Ovary (tissue), 9 donors: Measurements from ENCODE around the gene NBEA. TPM values are rescaled to one million over a fixed set of nuclear protein-coding genes. Genes with fewer than 3 reads are reported as not detected.

Experiments used
- DNase-seq, 5 donors: peaks; one replicate each; pipeline ENCODE4 v3.0.0-alpha.2; 2019 to 2020
- H3K27ac ChIP-seq, 2 donors: fragments of 200-600 bp; one replicate each; pipeline versions ENCODE4 v1.5.1 to v1.8.0; 2019 to 2022
- H3K27me3 ChIP-seq: fragments of 200-600 bp; one replicate; pipeline ENCODE4 v1.8.0; 2022
- H3K36me3 ChIP-seq: fragments of 200-600 bp; sonication (generic); one replicate; pipeline ENCODE4 v1.5.1; 2019
- H3K4me1 ChIP-seq: one replicate; pipeline ENCODE4 v1.8.1; 2013; ENCODE audit warnings: mild to moderate bottlenecking, moderate library complexity; ENCODE audit not compliant: insufficient read depth
- H3K4me3 ChIP-seq: fragments of 200-600 bp; sonication (generic); one replicate; pipeline ENCODE4 v1.5.1; 2017
- H3K9me3 ChIP-seq, 2 donors: fragments of 200-600 bp in 1 of 2; sonication (generic) in 1 of 2; one replicate each; pipeline versions ENCODE4 v1.5.1 to v1.8.1; 2013 to 2019; ENCODE audit warnings: mild to moderate bottlenecking in 1 of 2, moderate library complexity in 1 of 2
- CTCF ChIP-seq, 3 donors: fragments of 450-650 bp in 2 of 3; fragments of 200-600 bp in 1 of 3; IDR thresholded peaks; one replicate each; pipeline versions ENCODE4 v1.5.1 to v1.8.0; 2016 to 2022; ENCODE audit warnings: antibody characterized with exemption in 3 of 3, mild to moderate bottlenecking in 1 of 3
- EP300 ChIP-seq: sonication (generic); formaldehyde crosslinking; IDR thresholded peaks from one replicate; pipeline ENCODE4 v1.6.1; 2017; ENCODE audit warnings: antibody characterized with exemption
- POLR2A ChIP-seq: fragments of 450-650 bp; IDR thresholded peaks from one replicate; pipeline ENCODE4 v1.6.1; 2017; ENCODE audit warnings: antibody characterized with exemption, mild to moderate bottlenecking, moderate library complexity
- WGBS, 3 donors: extraction: QIAGEN DNeasy Blood & Tissue Kit in 1 of 3; methylation state at CpG; one replicate each; pipeline versions ENCODE4 v1.1.5 to v1.1.7; 2013 to 2017; 5-methylcytosine and 5-hydroxymethylcytosine counted together
- intact Hi-C, 4 donors: fragments of 100-400 bp; cut with DNase I; formaldehyde crosslinking; loops; one replicate each; pipeline versions ENCODE4 v1.11.0 to v1.15.1; 2022 to 2023
- polyA plus RNA-seq, 2 donors: library from polyadenylated mRNA; stranded (reverse); fragments of 200-250 nt in 1 of 2; fragments of 350-450 nt in 1 of 2; fragmentation: Illumina TruSeq in 1 of 2; extraction: RNeasy Lipid Tissue Mini Kit (QIAGEN cat#74804) in 1 of 2; gene quantifications; one replicate each; pipeline ENCODE4 v1.2.3, GENCODE V29; 2013 to 2014
- total RNA-seq, 7 donors: library from RNA; depleted of rRNA in 2 of 7; stranded (reverse); fragments of >200 nt in 2 of 7; fragmentation: NEBNext Ultra II Directional in 3 of 7; extraction: Animal tissue kit (Norgen Biotek cat#: 25700) in 3 of 7; gene quantifications; one replicate each; pipeline versions ENCODE4 v1.1.0 to v1.2.4, GENCODE V29; 2016 to 2023
- donor health status: DM: no; HTN: no; CAD: no; lungs with moderate emphysema.
- donor health status: DM: no; HTN: no; CAD: no.
- donor health status: Bipolar disorder and iron deficiency.
- donor health status: DM: yes; HTN: yes; CAD: no.
- donor health status: DM: no; HTN: no; CAD: no.
- donor health status: DM: yes; HTN: yes; CAD: no.

NBEA gene
- total and polyA plus RNA-seq, 9 donors: 5.8 to 18.9 (median 16.0) TPM

- no peak for DNase-seq
- no peaks in the 10 kb centered on the region for H3K27me3 ChIP-seq
- H3K27ac ChIP-seq: no peak overlapping the region
- 59 to 62% (median 62%) methylated on average over 2 of the region's 2 CpGs for WGBS, 3 donors
- H3K9me3 ChIP-seq: no peaks in the 10 kb centered on the region
- intact Hi-C loops: no loop called here
- H3K4me1 ChIP-seq: no peaks in the 10 kb centered on the region
- no peaks in the 10 kb centered on the region for H3K36me3 ChIP-seq
- TF ChIP-seq CTCF (IDR thresholded peaks at IDR 0.05) (no peak), POLR2A (no peak)
- no peak overlapping the region for H3K4me3 ChIP-seq
Observed at GRCh38 chr13:34900288-34900739, 41.8 kb upstream of the NBEA start.

GRCh38 chr13:34901572-34901971 is 40.5 kb upstream of the NBEA start:
- no peaks in the 10 kb centered on the region for H3K9me3 ChIP-seq
- 71 to 75% (median 71%) methylated on average over 5 of the region's 5 CpGs for WGBS, 3 donors
- DNase-seq: no peak
- no peak overlapping the region for H3K4me3 ChIP-seq
- no peak overlapping the region for H3K27ac ChIP-seq
- TF ChIP-seq EP300 (no peak), CTCF (IDR thresholded peaks at IDR 0.05) (no peak), POLR2A (no peak)
- H3K4me1 ChIP-seq: no peaks in the 10 kb centered on the region
- intact Hi-C loops: no loop called here
- no peaks in the 10 kb centered on the region for H3K36me3 ChIP-seq
- H3K27me3 ChIP-seq: no peaks in the 10 kb centered on the region

GRCh38 chr13:34911159-34911558 is 30.9 kb upstream of the NBEA start:
- Histone ChIP-seq H3K36me3 (no peaks in the 10 kb centered on the region), H3K4me3 (no peak overlapping the region), H3K27ac (no peak overlapping the region), H3K4me1 (no peaks in the 10 kb centered on the region), H3K9me3 (no peaks in the 10 kb centered on the region), H3K27me3 (no peaks in the 10 kb centered on the region)
- 66 to 72% (median 66%) methylated on average over 2 of the region's 2 CpGs for WGBS, 3 donors
- intact Hi-C loops: loop anchor here in 1 of 4 donors (10.0 kb wide), 1 partner anchor 1156 kb away; no protein-coding TSS in a partner anchor
- TF ChIP-seq EP300: no peak
- no peak for TF ChIP-seq POLR2A
- TF ChIP-seq CTCF (IDR thresholded peaks at IDR 0.05): no peak
- DNase-seq: no peak

- Histone ChIP-seq H3K27me3 (no peaks in the 10 kb centered on the region), H3K27ac (no peak overlapping the region), H3K4me3 (no peak overlapping the region), H3K9me3 (no peaks in the 10 kb centered on the region), H3K36me3 (no peaks in the 10 kb centered on the region), H3K4me1 (no peaks in the 10 kb centered on the region)
- no peak for DNase-seq
- intact Hi-C loops: loop anchor here in 1 of 4 donors (10.0 kb wide), 1 partner anchor 1158 kb away; no protein-coding TSS in a partner anchor
- 37 to 52% (median 46%) methylated on average over 6 of the region's 6 CpGs for WGBS, 3 donors
- TF ChIP-seq EP300: no peak
- TF ChIP-seq POLR2A: no peak
- no peak for TF ChIP-seq CTCF (IDR thresholded peaks at IDR 0.05)
Observed at GRCh38 chr13:34913040-34913439, 29.0 kb upstream of the NBEA start.
